Iris pigment epithelial cell (primary cell): ENCODE data around the gene PRXL2A.
"Not testable (repeated sequence)": the region's sequence is repeated elsewhere in the genome, so short reads cannot be mapped to it uniquely, and the experiment has no call there.

Experiments used
- DNase-seq: peaks from one replicate; pipeline ENCODE4 v3.0.0-alpha.2; 2011; ENCODE audit warnings: low read depth

The PRXL2A gene

GRCh38 chr10:80411267-80411668 is 2.9 kb downstream of the PRXL2A start:
- no peak for DNase-seq

- DNase-seq = no peak
Observed at GRCh38 chr10:80411681-80412220, 3.4 kb downstream of the PRXL2A start.

GRCh38 chr10:80412486-80412885 is 4.1 kb downstream of the PRXL2A start:
- DNase-seq = no peak

- peak; percentile 62 for DNase-seq
Observed at GRCh38 chr10:80413271-80413996, 5.1 kb downstream of the PRXL2A start.

GRCh38 chr10:80414142-80414895 is 6.0 kb downstream of the PRXL2A start:
- DNase-seq = no peak

GRCh38 chr10:80415734-80416478 is 7.6 kb downstream of the PRXL2A start:
- no peak for DNase-seq

GRCh38 chr10:80416479-80417098 is 8.2 kb downstream of the PRXL2A start:
- DNase-seq = peak; percentile 85

- DNase-seq = not testable (repeated sequence)
Observed at GRCh38 chr10:80417256-80417655, 8.9 kb downstream of the PRXL2A start.

- no peak for DNase-seq
Observed at GRCh38 chr10:80421050-80421706, 12.8 kb downstream of the PRXL2A start.

- DNase-seq = no peak
Observed at GRCh38 chr10:80421707-80422536, 13.6 kb downstream of the PRXL2A start.

- DNase-seq = no peak
Observed at GRCh38 chr10:80425901-80426300, 17.6 kb downstream of the PRXL2A start.

GRCh38 chr10:80427541-80427940 is 19.2 kb downstream of the PRXL2A start:
- no peak for DNase-seq

GRCh38 chr10:80429521-80429973 is 21.2 kb downstream of the PRXL2A start:
- no peak for DNase-seq

GRCh38 chr10:80433134-80433533 is 24.8 kb downstream of the PRXL2A start:
- no peak for DNase-seq

GRCh38 chr10:80436446-80437098 is 28.2 kb downstream of the PRXL2A start:
- DNase-seq = no peak

- DNase-seq = no peak
Observed at GRCh38 chr10:80437227-80437626, 28.9 kb downstream of the PRXL2A start.

- no peak for DNase-seq
Observed at GRCh38 chr10:80441831-80442230, 33.5 kb downstream of the PRXL2A start.

GRCh38 chr10:80442879-80443278 is 34.5 kb downstream of the PRXL2A start:
- no peak for DNase-seq

GRCh38 chr10:80443531-80443974 is 35.2 kb downstream of the PRXL2A start:
- DNase-seq = peak; percentile 44

GRCh38 chr10:80444124-80444523 is 35.8 kb downstream of the PRXL2A start:
- no peak for DNase-seq
